HG03354 (cell line): ENCODE data around the gene IPO11.

Experiments
- ATAC-seq: cut with Tn5 transposase; IDR thresholded peaks from one replicate; pipeline ENCODE4 v1.9.1; 2021; ENCODE audit warnings: mild to moderate bottlenecking; ENCODE audit not compliant: unreplicated experiment, poor library complexity, severe bottlenecking

Gene IPO11

GRCh38 chr5:62432621-62433064 is 20.1 kb downstream of the IPO11 start:
- no peak for ATAC-seq

GRCh38 chr5:62448528-62448927 is 36.0 kb downstream of the IPO11 start:
- ATAC-seq: no peak

DNA sequence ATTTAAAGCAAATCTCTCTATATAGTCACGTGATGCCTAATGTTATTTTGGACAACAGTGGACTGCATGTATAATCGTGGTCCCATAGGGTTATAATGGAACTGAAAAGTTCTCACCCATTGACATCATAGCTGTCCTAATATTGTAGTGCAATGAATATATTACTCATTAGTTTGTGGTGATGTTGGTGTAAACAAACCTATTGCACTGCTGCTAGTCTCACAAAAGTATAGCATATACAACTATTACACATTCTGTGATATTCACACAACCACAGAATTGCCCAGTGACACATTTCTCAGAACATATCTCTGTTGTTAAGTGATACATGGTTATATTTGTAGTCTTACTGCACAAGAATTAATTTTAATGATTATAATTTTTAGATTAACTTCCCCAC is 37.7 kb downstream of the IPO11 start:
- ATAC-seq: no peak

- no peak for ATAC-seq
Observed at GRCh38 chr5:62457071-62457470, 44.5 kb downstream of the IPO11 start.

DNA sequence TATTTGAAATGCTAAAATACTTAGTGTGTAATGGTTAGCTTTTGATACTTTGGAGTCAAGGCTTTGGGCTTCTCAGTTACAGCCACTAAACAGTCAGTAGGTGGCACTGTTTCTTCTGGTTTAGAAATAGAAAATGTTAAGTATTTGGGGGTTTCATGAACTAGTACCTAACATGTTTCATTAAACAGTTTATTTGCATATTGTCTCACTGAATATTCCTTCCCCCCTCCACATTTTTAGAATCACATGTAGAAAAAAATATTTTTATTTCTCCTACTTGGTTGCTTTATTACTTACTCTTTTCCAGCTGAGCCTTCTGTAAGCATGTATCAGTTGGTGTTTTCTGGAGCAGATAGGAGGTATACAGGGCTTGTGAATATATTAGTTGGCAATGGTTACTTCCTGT is 48.0 kb downstream of the IPO11 start:
- ATAC-seq: peak; percentile 92

DNA sequence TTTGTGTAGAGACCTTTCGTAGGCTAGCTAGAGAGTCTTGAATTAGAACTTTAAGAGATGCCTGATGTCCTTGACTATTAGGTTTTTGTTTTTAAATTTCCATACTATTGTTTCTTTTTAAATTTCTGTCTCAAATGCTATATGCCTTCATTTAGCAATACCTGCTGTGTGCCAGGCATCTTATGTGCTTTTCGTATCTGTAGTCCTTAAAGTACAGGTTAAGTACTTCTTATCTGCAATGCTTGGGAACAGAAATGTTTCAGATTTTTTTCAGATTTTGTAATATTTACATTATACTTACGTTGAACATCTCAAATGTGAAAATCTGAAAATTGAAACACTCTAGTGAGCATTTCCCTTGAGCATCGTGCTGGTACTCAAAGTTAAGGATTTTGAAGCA is 49.0 kb downstream of the IPO11 start:
- ATAC-seq: no peak

DNA sequence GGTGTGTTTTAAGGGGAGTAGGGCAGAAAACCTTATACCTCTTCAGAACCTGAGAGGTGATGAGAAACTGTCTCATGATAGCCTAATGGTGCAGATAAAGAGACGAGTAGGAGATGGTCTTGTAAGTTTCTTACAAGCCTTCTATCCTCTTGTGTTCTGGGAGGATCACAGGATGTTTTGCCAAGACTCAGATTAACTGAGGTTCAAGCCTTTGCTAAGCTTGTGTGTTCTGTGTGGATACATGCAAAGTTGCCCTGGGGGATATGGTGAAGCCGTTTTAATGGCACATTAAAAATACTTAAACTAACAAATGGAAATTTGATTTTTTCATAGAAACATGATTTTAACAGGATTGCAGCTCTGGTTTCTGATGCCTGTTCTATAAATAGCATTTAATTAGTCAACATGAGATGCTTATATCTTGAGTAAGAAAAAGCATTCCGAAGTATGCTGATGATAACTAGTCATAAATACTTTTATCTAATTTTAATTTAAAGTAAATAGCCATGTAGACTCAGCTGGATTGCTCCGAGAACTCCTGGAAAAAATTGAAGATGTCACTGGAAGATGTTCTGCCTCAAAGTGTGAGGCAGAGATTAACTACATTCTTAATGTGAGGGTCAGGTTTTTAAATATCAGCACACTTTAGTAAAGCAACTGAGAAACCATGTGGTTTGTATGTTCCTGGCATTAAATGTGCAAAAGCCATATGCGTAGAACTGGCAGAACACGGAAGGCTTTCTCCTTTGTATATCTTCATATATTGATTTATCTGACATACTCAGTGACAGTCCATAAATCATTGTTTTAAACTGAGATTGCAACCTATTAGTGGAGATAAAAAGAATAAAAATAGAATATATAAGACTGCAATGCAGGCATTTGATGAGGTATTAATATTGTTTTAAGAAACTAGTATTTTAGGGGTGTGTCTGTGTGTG is 53.7 kb downstream of the IPO11 start:
- no peak for ATAC-seq

GRCh38 chr5:62473209-62473608 is 60.6 kb downstream of the IPO11 start:
- ATAC-seq: no peak

- no peak for ATAC-seq
Observed at GRCh38 chr5:62475072-62475471, 62.5 kb downstream of the IPO11 start.

DNA sequence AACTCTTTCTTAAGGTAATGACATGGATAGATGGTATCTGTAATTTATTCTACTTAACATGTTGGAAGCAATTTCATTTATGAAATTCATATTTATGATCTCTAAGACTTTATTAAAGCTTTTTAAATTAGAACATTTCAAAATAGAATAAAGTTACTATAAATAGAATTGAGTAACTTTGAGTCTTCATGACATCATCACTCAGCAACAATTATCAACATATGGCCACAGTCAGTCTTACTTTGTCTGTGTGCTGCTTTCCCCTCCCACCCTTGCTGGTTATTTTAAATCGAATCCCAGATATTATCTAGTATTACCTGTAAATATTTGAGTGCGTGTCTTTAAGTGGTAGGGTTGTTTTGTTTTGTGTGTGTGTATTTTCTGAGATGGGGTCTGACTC is 65.2 kb downstream of the IPO11 start:
- ATAC-seq: no peak

DNA sequence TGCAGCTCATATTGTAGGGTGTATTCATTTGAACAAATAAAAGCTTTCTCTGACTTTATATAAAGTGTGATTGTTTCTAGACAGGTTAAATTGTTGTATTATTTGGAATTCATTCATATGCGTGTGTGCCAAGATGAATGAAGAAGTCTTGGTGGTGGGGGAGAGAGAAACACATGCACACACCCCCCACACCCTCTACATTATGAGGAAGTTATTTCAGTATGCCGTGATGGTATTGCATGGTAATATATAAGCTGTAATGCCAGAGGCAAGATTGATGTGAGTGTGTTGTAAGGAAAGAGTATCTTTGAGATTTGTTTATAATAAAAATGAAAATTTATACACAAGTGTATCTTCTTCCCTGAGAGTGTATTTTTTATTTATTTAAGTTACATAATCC is 71.0 kb downstream of the IPO11 start:
- no peak for ATAC-seq

DNA sequence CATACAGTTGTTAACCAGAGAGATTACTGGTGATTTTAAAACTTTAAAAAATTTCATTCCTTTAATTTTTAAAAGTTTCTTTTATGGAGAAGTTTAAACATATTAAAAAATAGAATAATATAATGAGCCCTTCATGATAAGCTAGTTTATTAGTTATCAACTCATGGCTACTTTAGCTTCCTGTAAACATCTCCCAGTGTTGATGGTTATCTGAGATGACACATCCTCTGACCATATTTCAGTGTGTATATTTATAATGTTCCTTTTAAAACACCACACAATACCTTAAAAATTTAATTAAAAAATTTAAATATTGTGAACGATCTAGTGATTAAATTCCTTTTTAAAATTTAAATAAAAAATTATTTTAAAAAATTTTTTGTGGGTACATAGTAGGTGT is 74.1 kb downstream of the IPO11 start:
- no peak for ATAC-seq

DNA sequence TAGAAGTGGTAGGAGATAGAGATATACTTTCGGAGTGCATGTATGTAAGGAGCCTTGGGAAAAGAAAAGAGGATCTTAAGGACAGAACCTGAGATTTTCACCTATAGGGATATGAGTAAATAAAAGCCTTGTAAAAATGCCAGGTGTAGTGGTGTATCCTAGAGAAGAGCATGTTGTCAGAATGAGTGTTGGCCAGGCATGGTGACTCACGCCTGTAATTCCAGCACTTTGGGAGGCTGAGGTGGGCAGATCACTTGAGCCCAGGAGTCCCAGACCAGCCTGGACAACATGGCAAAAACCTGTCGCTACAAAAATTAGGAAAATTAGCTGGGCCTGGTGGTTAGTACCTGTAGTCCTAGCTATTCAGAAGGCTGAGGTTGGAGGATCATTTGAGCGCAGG is 76.0 kb downstream of the IPO11 start:
- no peak for ATAC-seq

DNA sequence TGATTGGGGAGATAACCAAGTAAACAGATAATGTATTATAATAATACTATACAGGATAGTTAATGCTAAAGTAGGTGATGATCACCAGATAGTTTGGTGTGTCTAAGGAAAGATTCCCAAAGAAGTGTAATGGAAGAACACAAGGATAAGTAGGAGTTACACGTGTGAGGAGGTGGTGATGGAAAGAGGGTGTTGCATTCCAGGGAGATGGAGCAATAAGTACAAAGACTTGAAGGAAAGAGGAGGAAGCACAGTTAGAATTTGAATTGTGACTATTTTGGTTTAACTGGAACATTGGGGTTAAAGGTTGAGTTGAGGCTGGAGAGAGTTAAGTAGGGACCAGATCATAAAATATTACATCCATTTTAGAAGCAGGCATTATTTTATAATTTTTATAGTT is 76.9 kb downstream of the IPO11 start:
- ATAC-seq: no peak

- no peak for ATAC-seq
Observed at GRCh38 chr5:62494772-62495171, 82.2 kb downstream of the IPO11 start.

DNA sequence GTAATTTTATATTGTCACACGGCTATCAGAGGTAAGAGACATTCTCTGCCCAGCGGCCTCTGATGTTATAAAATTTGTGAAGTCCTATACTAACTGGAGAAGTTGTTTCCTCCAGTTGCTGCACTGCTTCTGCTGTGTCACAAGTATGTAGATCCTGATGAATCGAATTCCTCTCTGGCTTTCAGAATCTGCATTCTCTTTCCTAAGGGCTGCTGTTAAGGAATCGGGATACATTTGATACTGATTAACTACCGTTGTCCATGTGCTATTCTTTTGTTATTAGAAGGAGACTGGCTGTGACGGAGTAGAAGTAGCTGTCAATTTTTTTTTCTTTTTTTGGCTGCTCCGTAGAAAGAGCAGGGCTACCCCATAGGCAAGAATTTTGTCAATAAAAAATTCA is 84.3 kb downstream of the IPO11 start:
- ATAC-seq: no peak

DNA sequence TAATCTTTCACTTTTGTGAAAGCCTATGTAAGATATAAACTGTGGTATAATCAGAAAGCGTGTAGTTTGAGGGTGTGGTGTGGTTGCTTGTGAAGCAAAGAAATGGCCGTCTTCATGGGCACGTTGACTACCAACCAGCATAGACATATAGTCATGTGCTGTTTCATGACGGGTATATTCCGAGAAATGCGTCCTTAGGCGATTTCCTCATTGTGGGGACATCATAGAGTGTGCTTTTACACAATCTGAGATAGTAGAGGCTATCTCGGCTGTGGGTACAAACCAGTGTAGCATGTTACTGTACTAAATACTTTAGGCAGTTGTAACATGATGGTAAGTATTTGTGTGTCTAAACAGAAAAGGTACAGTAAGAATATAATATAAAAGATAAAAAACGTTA is 86.4 kb downstream of the IPO11 start:
- no peak for ATAC-seq

DNA sequence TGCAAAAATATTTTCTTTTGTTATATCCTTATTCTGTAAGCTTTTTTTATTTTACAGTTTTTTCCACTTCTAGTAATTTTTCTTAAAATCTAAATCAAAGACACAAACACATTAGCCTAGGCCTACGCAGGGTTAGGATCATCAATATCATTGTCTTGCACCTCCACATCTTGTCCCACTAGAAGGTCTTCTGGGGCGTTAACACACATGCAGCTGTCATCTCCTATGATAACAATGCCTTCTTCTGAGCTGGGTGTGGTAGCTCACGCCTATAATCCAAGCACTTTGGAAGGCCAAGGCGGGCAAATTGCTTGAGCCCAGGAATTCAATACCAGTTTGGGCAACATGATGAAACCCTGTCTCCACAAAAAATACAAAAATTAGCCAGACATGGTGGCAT is 87.2 kb downstream of the IPO11 start:
- ATAC-seq: no peak

DNA sequence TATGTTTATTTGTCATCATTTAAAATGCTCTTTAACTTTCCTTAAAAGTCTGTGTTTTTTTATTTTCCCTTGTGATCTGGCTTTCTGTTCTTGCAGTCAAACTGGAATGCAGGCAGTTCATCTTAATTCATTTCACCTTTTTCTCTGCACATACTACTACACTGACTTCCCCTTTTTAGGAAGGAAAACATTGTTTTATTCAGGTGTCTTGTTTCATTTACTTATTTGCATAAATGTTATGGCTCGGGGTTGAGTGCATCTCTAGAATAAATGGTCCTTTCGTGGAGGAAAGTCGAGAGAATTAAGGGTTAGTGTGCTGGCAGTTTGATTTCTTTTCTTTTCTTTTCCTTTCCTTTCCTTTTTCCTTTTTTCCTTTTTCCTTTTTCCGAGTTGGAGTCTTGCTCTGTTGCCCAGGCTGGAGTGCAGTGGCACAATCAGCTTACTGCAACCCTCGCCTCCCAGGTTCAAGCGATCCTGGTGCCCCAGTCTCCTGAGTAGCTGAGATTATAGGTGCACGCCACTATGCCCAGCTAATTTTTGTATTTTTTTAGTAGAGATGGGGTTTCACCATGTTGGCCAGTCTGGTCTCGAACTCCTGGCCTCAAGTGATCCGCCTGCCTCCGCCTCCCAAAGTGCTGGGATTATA is 90.0 kb downstream of the IPO11 start:
- ATAC-seq: no peak

DNA sequence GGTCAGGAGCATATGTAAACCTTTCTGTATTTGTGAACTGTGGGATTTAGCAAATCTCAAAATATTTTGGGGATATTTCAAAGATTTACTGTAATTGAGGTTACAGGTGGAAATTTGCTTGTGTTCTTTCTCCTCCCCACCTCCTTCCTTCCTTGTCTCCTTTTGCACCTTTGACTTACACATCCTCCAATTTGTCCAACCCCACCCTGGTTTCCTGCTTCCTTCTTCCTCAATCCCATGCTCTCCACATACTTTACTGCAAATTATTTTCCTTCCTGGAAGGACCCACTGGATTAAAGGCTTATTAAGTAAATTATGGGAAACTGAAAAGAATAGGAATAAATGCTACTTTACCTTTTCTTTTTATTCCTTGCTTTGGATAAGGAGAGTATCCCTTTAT is 91.6 kb downstream of the IPO11 start:
- no peak for ATAC-seq
